Measurements from ENCODE around the gene CD2BP2. TPM values are rescaled to one million over a fixed set of nuclear protein-coding genes. Genes with fewer than 3 reads are reported as not detected.

CD2BP2 gene
- total and polyA plus RNA-seq, 9 of the 15 experiments (the other 6 are each of a cell fraction or from before 2014, with no cell fraction given) = 3.9 to 51.1 (median 32.8) TPM

- TF ChIP-seq BCLAF1 (IDR thresholded peaks at IDR 0.05; ENCODE audit: borderline replicate concordance in 1 of 2, control insufficient read depth in 1 of 2, low read depth in 2 of 2, low read length in 1 of 2) (no peak), ZNF431 (CRISPR knock-in tag; IDR thresholded peaks at IDR 0.05) (no peak), SRSF3 (IDR thresholded peaks at IDR 0.05; ENCODE audit: insufficient read depth, low read length) (no peak), SUPT5H (IDR thresholded peaks at IDR 0.05) (peak; percentile 51), ZFP1 (CRISPR knock-in tag; IDR thresholded peaks at IDR 0.05) (no peak), ELK3 (CRISPR knock-in tag; IDR thresholded peaks at IDR 0.05) (no peak), AFF4 (CRISPR knock-in tag; IDR thresholded peaks at IDR 0.05) (no peak), DDX20 (tag; IDR thresholded peaks at IDR 0.05; ENCODE audit: low read depth) (no peak), SMC3 (conservative IDR thresholded peaks at IDR 0.05; ENCODE audit: insufficient read depth, low read depth, low read length) (no peak), MYC (IDR thresholded peaks at IDR 0.05; ENCODE audit: low read depth, low read length) (peak; percentile 73), MYC (CRISPR knock-in tag; IDR thresholded peaks at IDR 0.05; ENCODE audit: borderline replicate concordance, low read depth) (no peak), DNMT1 (IDR thresholded peaks at IDR 0.05) (no peak), MIER1 (IDR thresholded peaks at IDR 0.05; ENCODE audit: low read depth) (no peak), PHF20 (IDR thresholded peaks at IDR 0.05; ENCODE audit: partially characterized antibody) (peak; percentile 62), KAT8 (IDR thresholded peaks at IDR 0.05; ENCODE audit: low read depth) (no peak), NR2C2 (CRISPR knock-in tag; IDR thresholded peaks at IDR 0.05) (no peak), NR2C2 (tag; IDR thresholded peaks at IDR 0.05) (peak; percentile 49; the same call in 1 of the 2 replicates), ZNF830 (CRISPR knock-in tag; IDR thresholded peaks at IDR 0.05) (no peak), ATF7 (IDR thresholded peaks at IDR 0.05) (no peak; the same call in 1 of the 2 replicates), TAF1 (IDR thresholded peaks at IDR 0.05; ENCODE audit: control insufficient read depth, extremely low read depth, insufficient read depth, low read length, severe bottlenecking) (peak; percentile 55)
Measured at GRCh38 chr16:30395155-30395991, 40.3 kb upstream of the CD2BP2 start, which contains the start of gene ZNF48 (continued).
